Measurements from ENCODE around the gene KDM4C.

The KDM4C gene

DNA sequence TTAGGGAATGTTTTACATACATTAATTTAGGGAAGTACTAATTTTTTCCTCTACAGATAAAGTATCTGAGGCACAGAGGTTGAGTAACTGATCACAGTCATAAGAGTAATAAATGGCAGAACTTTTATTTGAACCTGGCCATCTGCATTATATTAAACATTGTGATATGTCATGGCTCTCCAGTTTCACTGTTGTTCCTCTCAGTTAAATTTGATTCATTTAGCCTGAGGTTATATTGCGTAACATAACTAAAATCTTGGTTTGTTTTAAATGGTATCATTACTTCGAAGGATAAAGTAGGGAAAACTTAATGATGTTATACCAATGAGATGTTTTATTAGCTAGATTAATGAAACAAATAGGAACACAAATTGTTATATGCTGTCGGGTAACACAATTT, 284.4 kb downstream of the KDM4C start:
- DNase-seq (ENCODE audit: low spot score), result no peak

DNA sequence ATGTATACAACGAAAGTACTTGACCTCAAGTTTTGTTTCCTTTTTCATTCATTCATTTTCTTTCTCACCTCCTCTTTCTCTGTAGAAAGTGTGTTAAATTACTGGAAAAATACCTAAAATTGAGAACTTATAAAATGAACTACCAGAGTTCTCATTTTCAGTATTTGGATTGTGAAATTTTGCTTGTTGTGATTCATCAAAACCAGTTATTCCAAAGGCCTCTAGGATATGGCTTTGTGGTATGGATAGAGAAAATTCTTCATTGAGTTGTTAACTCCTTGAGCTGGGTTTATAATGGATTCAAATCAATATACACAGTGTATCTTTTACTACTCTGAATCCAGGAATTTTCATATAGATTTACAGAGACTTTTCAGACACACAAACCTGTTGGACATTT, 287.6 kb downstream of the KDM4C start:
- DNase-seq (ENCODE audit: low spot score), result no peak

DNA sequence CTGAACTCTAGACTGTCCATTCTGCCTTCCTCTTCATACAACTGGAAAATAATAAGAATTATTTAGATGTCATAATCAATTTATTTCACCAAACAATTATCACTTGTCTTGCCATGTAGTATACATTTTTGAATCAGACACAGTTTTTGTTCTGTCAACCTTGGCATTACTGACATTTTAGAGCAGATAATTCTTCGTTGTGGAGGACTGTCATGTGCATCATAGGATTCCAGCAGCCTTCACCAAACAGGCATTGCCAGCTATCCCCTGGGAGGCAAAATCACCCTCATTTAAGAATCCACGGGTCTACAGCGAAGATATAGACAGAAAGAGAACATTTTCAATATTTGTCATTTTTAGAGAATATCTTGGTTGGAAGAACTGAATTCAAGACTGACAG, 293.9 kb downstream of the KDM4C start:
- no peak for DNase-seq (ENCODE audit: low spot score)

DNA sequence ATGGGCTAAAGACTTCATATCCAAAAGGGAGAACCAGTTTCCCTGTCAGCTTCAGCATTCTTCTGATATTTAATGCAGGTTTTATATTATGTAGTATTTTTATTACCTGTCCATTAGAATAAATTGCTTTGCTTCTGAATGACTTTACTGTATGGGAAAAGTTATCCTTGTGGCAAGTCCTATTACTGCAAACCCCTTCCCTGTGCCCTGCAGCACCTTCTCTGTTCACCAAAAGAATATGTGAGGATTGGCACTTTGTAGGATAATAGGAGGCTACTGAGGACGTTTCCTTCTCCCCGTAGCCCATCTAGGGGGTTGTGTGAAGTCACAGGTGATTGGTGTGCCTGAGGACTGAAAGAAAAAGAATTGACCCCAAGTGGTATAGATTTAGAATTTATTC, 296.1 kb downstream of the KDM4C start:
- no peak for DNase-seq (ENCODE audit: low spot score)

DNA sequence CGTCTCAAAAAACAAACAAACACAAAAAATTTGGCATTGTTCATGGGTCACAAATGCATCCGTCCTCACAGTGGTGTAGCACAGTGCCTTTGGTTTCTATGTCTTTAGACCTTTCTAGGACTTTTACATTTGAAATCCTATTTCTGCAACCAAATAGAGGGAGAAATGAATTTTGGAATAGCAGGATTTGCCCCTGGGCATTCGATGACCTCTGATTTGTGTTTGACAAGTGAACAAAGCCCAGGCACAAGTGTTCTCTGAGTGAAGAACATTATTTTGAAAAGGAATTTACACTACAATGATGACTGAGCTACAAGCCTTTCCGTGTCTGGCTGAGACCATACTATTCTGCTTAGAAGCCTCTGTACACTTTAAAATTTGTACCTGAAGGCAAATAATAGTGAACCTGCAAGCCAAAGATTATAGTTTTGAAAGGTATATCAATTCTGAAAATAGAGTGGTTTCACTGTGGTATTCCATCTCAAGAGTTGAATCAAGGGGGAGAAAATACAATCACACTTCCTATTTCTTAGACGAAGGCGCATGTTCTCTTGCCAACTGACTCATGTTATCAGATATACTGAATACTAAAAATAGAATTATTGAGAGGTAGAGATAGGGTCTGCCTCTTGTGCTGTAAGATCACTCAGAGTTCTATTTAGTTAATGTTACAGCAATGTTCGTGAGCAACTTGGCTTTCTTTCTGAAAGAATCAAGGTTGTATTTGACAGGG, 297.6 kb downstream of the KDM4C start:
- DNase-seq (ENCODE audit: low spot score), result no peak

DNA sequence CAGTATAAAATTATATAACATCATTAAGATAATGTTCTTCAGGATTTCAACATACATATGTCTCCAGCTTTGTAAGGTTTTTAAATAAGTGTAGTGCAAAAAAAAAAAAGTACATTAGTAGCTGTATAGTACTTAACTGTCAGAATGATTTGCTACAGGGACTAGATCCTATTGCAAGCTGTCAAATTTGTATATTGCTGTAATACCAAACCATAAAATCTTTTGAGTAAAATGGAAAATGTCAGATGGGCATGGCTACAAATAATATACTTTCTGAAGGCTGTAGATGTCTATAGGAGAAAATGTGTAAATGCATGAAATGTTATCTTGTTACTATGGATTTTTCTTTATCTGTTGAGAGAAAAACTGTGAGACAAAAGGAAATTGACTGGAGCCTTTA, 298.5 kb downstream of the KDM4C start:
- no peak for DNase-seq (ENCODE audit: low spot score)

DNA sequence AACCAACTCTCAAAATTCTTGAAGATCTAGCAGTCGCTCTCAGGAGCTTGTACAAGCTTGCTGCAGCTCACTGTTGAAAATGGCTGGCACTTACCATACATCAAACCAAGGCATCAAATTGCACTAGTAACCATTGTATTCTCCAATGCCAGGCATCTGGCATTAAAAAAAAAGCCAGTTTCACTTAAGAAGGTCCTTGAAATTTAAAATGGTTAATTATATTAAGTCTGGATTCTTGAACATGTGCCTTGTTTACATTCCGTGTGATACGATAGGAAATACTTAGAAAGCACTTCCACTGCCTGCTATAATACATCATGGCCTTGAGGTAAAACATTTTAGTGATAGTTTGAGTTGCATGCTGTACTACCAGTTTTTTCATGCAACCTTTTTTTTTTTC, 300.7 kb downstream of the KDM4C start:
- DNase-seq (ENCODE audit: low spot score), result no peak

DNA sequence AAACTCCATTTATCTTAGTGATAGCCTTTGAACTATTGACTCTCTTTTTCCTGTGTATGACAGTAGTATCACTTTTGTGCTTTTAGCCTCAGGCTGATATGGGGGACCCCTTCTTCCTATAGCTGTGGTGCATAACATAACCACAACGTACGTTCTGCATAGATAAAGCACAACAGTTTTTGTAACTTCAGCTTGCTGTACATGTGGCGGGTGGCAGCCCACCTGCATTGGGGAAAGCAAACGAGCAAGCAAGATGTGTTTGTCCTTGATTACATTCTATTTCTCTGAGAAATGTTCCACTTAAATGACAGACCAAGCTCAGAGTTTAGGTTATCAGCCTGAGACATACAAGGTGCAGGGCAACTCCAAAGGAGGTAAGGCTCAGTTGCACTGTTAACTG, 309.4 kb downstream of the KDM4C start:
- no peak for DNase-seq (ENCODE audit: low spot score)

DNA sequence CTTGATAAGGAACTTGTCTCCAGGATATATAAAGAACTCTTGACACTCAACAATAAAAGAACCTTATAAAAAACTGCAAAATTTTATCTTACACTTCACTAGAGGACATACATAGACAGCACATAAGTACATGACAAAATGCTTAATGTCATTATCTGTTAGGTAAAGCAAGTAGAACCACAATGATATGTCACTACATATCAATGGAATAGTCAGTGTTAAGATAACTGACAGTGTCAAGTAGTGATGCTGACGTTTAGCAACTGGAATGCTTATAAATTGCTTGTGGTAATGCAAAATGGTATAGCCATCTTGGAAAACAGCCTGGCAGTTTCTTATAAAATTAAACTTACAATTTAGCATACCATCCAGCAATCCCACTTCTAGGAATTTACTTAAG, 314.1 kb downstream of the KDM4C start:
- DNase-seq (ENCODE audit: low spot score), result no peak

DNA sequence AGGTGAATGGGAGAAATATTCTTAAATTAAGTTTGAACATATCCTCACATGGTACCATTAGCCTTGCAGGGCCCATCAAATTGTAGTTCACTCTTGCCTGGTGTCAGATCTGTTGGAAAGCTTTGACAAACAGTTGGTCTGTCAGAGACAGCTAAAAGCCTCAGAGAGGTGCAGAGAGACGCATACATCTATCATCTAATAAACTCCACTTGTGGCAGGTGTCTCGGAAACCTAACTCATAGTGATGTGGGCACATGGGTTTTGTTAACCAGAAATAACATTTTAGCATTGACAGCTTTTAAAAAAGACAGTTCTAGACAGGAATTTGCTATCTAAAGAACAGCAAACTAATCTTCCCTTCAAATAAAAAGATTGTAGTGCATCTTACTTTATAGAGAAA, 315.9 kb downstream of the KDM4C start:
- DNase-seq (ENCODE audit: low spot score), result no peak

DNA sequence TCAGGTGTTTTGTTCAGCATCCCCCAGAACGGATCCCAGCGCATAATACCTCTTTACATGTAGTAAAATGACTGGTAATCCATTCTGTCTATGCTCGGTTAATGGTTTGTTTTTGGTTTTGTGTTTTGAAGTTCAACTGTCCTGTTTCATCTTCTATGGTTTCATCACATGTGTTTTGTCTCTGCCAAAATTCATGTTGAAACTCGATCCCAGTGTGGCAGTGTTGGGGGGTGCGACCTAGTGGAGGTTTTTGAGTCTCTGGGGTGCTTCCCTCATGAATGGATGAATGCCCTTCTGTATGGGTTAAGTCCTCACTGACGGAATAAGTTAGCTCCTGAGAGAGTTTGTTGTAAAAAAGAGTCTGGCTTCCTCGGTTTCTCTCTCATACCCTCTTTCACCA, 317.4 kb downstream of the KDM4C start:
- DNase-seq (ENCODE audit: low spot score), result no peak

DNA sequence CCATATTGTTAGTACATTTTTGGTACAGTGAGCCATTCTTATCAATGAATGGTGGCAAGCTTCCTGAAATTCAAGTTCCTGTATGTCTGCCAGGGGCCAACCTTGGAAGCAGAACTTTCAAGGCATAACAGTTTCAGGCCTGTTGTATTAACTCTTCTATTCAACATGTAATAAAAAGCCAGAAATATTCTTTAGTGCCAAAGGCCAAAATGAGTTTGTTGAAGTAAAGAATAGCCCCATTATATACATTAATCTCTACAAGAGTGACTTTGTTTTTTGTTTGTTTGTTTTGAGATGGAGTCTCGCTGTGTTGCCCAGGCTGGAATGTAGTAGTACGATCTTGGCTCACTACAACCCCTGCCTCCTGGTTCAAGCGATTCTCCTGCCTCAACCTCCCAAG, 321.3 kb downstream of the KDM4C start:
- no peak for DNase-seq (ENCODE audit: low spot score)

DNA sequence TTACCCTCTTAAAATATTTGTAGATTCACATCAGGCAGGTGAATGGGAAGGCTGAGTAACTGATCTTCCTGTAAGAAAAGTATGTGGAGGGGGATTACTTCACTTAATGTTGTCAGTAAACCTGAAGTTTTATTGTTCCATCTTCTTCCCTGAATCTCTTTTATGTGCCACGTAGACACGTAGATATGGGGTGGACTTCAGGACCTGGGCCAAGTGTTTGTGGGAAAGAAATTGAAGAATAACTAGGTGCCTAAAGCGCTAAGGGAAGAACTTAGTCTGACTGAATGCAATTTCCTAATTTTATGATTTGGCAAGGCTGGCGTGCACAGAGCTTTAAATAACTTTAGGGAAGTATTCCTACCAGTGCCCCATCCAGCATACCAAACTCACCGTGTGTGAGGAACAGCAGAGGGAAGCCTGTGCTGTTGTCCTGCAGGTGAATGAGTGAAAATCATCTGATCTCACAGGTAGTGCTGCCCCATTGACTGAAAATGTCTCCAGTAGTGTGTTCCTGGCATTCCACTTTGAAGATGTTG, 323.4 kb downstream of the KDM4C start:
- no peak for DNase-seq (ENCODE audit: low spot score)

DNA sequence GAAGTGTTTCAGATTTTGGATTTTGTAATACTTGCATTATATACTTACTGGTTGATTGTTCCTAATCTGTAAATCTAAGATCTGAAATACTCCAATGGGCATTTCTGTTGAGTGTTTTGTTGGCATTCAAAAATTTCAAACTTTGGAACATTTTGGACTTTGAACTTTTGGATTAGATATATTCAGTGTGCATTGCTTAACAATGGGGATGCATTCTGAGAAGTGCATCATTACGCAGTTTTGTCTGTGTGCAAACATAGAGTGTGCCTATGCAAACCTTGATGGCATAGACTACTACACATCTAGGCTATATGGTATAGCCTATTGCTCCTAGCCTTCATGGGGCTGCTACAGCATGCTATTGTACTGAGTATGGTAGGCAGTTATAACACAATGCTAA, 325.4 kb downstream of the KDM4C start:
- DNase-seq (ENCODE audit: low spot score), result no peak

DNA sequence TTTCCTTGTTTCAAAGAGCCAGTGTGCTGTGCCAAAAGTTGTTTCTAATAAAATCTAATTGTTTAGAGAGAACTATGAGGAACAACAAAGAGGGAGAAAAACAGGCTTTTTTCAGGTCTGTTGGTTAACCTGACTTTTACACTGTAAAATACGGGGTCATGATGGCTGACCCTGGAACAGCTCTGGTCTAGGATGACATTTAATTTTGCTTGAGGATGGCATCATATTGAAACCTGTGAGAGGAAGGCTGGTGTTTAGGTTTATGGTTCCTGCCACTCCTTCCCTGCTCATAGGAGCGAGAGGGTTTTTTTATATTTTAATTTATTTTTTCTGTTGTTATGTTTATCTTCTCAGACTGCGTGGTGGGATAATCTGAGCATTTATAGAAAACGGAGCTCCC, 327.6 kb downstream of the KDM4C start:
- no peak for DNase-seq (ENCODE audit: low spot score)

DNA sequence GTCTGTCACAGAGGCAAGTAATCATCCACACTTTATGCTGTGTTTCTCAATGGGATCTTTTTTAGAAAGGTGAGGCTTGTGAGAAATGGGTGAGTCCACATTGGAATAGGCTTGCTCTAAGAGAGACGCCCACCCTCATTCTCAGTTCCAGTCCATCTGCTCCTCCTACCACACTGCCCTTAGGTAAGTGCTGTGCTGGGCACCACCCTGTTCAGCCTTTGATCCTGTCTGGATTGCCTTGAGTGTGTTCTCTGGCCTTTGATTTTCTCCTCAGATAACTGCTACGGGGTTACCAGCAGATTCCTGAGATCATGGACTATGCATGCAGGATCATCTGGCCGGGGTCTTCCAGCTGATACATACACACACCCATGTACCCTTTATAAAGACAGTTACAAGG, 328.6 kb downstream of the KDM4C start:
- DNase-seq (ENCODE audit: low spot score), result no peak

DNA sequence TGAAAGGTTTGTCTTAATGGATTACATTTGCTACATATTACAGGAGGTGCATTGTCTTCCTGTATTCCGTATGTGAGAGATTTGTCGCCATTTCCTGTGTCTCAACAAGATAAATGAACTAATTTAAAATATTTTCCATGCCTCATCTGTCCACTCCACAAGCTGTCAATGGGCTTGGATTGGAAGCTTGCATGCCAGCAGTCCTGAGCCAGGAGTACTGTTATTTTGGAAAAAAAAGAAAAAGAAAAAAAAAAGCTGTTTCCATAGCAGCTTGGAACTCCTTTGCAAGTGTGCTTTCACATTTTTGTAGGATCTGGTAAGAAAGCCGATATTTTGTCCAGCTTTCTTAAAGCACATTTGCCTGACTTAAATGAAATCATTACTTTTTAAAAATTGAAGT, 330.8 kb downstream of the KDM4C start:
- no peak for DNase-seq (ENCODE audit: low spot score)

DNA sequence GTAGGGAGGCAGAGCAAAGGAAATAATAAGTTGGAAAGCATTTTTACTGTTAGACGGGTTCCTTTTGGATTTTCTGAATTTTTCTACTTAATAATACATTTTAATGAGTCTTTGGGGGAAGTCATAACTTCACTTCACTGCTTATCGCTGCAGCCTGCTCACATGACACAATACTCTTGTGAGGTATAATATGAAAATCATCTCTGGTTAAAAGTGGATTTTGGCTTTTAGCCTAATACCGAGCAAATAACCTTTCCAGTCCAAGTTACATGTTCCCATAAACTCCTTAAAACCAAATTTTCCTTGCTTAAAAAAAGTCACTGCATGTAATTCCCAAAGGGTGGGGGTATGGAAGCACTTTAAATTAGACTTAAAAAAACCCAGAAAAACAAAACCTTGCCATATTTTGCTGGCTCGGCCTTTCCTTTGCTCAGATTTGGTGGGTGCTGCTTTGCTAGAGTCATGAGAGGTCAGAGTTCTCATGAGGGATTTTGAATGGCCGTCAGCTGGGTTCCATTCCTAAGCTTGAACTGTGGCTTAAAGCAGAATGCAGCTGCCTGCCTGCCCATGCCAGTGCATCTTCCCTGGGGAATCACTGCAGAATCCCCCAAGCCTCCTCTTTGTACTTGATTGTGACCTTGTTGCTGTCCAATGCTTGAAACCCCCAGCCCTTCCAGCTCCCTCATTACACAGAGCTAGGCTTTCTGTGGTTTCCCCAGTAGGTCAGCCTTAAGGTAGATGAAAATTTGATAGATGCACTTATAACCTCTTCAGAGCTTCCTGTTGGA, 331.8 kb downstream of the KDM4C start:
- DNase-seq (ENCODE audit: low spot score), result no peak

DNA sequence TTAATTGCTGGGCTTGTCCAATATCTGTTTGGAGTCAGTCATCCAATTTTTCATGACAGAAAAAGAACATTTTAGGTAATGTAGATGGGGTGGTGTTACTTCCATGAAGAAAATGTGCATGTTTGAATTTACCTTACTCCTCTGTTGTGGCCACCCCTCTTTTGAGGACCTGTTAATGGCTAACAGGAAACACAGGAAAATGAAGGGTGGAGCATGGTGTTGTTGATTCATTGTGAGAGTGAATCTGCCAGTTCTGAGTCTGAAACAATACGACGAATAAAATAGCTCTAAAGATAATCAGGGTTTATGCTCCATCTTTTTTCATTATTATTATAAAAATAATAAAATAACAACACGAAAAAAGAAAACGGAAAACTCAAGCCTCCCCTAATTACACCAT, 335.3 kb downstream of the KDM4C start:
- DNase-seq (ENCODE audit: low spot score), result no peak

DNA sequence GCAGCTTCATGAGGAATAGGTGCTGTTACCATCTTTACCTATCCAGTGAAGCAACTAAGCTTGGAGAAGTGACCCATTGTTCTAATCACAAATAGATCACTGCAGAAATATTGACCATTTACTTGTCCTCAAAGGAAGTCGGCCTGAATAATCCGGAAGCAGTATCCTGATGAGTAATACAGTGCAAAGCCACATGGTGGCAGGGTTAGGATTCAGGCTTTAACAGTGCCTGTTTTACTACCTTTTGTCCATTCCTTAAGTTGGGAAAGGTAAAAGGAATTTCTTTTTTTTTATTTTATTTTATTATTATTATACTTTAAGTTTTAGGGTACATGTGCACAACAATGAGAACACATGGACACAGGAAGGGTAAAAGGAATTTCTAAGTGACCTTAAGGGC, 336.3 kb downstream of the KDM4C start:
- DNase-seq (ENCODE audit: low spot score), result peak; percentile 46

DNA sequence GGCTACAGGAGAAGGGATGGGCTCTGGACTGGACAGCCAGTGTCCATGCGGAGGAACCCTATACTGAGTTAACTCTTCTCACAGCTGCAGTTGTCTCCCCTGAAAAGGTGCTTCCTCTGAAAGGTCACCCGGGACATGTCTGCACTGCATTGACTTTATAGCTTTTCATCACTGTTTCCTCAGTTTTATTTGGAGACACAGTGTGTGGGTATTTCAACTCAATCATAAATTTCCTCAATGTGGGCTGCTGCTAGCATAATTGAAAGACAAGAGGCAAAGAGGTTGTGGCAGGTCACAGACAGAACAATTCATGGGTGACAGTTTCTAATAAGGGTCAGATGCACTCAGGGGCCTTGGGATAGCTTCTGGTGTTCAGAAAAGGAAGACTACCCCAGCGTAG, 336.8 kb downstream of the KDM4C start:
- no peak for DNase-seq (ENCODE audit: low spot score)

DNA sequence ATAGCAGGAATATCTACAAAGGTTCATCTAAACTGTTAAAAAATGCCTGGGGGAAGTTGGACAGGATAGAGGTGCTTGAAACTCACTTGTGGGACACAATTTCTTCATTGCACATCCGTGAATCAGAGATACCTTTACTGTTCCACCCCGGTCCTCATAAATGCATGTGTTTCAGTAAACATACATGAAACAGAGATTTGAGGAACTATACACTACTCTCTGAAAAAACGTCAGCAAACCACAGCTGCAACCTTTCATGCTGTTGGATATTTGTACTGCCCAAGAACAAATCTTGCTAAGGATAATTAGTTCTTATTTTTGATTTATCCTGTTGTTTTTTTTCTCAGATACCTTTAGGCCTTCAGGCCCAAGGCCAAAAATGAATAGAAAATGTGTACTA, 337.3 kb downstream of the KDM4C start:
- DNase-seq (ENCODE audit: low spot score), result no peak

DNA sequence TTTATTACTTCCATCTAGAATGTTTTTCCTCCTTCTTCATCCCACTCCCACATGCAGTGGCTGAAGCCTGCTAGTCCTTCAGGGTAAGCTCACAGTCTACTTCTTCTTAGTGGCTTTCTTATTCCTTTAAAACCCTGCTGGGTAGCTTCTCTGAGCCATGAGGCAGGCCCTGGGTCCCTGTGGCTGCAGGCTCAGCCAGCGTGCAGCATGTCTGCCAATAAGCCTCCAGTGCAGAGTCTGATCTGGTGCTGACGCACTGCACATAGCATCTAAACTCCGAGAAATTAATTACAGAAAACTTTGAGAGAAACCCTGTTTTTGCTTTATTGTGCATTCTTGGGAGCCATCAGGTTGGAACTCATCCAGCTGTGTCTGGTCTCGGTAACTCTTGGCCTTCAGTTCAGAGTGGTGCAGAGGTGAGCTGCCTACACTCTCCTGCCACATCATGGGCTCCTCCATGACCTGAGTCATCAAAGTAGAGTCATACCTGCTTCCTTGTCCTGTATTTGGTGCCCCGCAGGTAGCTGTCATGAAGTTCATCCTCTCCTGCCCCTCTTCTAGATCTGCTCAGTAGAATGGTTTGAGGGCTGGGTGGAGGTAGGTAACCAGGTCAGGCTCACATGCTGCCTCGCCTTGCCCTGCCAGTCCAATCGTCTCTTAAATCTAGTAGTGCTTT, 339.4 kb downstream of the KDM4C start:
- no peak for DNase-seq (ENCODE audit: low spot score)

Measured in cerebellar cortex (tissue), 1 donor.